ENCODE measurements around the gene DNM1. TPM values are rescaled to one million over a fixed set of nuclear protein-coding genes. Genes with fewer than 3 reads are reported as not detected.

DNM1 gene
- 4.5 and 5.7 TPM in 2 replicates for total RNA-seq

DNA sequence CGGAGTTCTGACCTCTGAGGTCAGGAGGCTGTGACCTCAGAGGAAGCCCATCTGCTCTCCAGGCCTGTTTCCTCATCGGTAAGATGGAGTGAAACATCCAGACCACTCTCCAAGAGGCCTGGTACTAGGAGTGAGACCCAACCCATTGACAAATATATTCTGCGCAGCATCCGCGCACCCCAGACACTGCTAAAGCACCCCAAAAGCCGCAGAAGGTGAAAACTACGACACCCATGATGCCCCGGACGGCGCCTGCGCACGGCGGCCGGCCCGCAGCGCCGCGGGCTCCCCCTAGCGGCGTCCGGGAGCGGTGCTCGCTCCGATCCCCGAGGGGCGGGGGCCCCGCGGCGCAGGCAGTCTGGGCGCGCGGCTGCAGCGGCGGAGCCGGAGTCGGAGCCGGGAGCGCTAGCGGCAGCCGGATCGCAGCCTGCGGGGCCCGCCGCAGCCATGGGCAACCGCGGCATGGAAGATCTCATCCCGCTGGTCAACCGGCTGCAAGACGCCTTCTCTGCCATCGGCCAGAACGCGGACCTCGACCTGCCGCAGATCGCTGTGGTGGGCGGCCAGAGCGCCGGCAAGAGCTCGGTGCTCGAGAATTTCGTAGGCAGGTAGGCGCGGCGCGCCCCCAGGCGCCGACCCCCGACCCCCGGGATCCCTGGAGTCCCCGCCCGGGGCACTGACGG is at the start of gene DNM1:
TSS of gene DNM1 (plus strand) at position 356 of the 683 bp plus-strand sequence. CDS start at position 448, 92 bp downstream.

DNA sequence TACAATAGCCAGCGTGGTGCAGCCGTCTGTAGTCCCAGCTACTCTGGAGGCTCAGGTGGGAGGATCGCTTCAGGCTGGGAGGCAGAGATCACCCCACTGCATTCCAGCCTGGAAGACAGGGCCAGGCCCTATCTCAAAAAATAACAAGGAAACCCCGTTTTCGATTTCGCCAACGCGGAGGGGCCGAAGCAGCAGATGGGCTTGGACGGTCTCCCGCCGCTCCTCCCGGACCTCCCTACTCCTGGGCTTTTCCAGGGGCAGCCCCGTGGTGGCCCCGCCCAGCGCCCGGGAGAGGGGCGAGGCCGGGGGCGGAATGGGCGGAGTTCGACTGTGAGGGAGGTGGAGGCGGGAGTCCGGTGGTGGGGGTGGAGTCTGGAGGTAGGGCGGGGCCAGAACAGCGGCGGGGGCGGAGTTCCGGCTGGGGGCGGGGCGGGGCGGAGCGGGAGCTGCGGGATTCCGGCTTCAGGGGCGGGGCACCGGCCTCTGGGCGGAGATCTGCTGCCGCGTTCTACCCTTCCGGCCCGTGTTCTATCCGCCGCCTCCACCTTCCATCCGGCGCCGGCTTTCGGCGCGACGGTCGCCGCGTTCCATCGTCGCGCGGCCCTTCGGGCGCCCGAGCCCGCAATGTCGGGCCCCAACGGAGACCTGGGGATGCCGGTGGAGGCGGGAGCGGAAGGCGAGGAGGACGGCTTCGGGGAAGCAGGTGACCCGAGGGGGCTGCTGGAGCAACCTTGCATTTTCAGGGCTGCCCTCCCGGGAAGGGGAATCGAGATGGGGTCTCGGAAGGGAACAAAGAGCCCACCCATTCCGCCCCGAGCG is 43.2 kb upstream of the DNM1 start, which contains the start of gene BBLN:
TSS of gene BBLN (plus strand) at position 482 of the 819 bp plus-strand sequence. CDS start at position 625, 143 bp downstream.

GRCh38 chr9:128191406-128192046 is 11.7 kb upstream of the DNM1 start, which contains the start of gene CIZ1:
Gene CIZ1, minus strand, starts transcription at chr9:128191572. Its CDS starts 715 bp downstream, at chr9:128190857.

DNA sequence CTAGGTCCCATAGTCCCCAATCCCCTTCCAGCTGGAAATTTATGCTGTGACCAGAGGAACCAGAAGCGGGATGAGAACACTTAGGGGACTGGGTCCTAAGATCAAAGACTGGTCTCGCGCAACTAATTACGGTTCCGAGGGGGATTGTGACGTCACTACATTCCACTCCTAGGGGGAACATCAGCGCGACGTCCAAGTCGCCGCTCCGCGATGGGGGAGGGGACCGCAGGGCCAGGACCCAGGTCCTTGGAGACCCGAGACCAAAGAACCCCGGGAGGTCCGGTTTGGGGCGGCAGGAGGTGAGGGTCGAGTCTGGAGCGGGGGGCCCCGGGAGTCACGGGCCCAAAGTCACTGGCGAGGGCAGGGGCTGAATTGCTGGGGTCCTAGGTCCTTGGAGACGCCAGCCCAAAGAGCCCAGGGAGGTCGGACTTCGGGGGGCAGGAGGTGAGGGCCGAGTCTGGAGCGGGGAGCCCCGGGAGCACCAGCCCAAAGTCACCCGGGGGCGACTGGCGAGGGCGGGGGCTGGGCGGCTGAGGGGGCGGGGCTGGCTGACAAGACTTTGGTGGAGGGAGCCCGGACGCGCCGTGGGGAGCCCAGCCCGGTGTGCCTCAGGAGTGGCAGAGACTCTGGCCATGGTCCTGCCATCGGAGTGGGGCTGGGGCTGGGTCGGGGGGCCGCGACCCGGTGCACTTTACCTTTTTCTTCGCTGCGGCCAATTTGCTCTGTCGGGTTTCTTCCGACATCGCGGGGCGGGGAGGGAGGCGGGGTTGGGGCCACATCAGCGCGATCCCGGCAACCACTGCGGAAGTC is 72.2 kb downstream of the DNM1 start, which contains the start of gene GOLGA2:
TSS of gene GOLGA2 (minus strand) at position 810 of the 810 bp plus-strand sequence. CDS start at position 779, 31 bp downstream.

DNA sequence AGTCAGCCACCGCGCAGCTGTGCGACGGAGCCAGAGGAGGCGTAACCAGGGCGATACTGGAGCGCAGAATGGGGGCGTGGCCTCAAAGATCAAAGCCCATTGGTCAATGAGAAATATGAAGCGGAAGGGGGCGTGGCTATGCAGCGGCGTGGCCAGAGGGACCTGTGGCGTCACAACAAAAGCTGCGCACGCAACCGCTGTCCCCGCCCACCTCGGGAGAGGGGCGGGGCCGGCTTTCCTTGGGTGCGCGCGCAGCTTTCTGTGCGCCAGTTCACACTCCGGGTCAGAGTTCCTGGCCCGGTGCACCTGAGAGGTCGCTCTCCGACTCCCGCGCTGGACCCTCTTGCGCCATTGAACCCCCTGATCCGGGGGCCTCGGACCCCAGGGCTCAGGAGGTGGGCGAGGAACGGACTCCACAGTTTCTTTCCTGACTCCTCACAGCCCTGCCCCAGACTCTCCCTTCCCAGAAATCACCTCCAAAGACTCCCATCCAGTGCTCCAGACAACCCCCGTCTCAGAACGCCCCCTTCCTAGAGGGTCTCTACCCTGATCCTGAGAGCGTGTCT is 72.9 kb downstream of the DNM1 start, which contains the start of gene SWI5:
TSS of gene SWI5 (plus strand) at position 269 of the 566 bp plus-strand sequence.

Other genes starting within 250 kb of the DNM1 start
- 3.0 and 4.2 TPM in 2 replicates for gene EEIG1, start 222.4 kb upstream of the DNM1 start, total RNA-seq
- 9.2 and 10.3 TPM in 2 replicates for gene NAIF1, start 136.1 kb upstream of the DNM1 start, total RNA-seq
- 11.1 and 11.4 TPM in 2 replicates for gene SLC25A25, start 135.1 kb upstream of the DNM1 start, total RNA-seq
- 63.5 and 70.3 TPM in 2 replicates for gene PTGES2, start 75.7 kb upstream of the DNM1 start, total RNA-seq
- gene LCN2, start 53.9 kb upstream of the DNM1 start, total RNA-seq = not detected in 2 replicates
- gene BBLN, start 43.1 kb upstream of the DNM1 start, total RNA-seq = 188 and 202 TPM in 2 replicates
- gene CIZ1, start 11.8 kb upstream of the DNM1 start, total RNA-seq = 60.9 and 68.8 TPM in 2 replicates
- 90.8 and 91.0 TPM in 2 replicates for gene GOLGA2, start 72.6 kb downstream of the DNM1 start, total RNA-seq
- gene SWI5, start 72.9 kb downstream of the DNM1 start, total RNA-seq = 44.6 and 49.2 TPM in 2 replicates
- 11.1 and 15.5 TPM in 2 replicates for gene TRUB2, start 119.1 kb downstream of the DNM1 start, total RNA-seq
- gene COQ4, start 119.5 kb downstream of the DNM1 start, total RNA-seq = 48.3 and 53.5 TPM in 2 replicates
- 20.7 and 21.1 TPM in 2 replicates for gene SLC27A4, start 137.1 kb downstream of the DNM1 start, total RNA-seq
- 43.3 and 45.6 TPM in 2 replicates for gene URM1, start 168.0 kb downstream of the DNM1 start, total RNA-seq
- 58.6 and 63.5 TPM in 2 replicates for gene CERCAM, start 217.5 kb downstream of the DNM1 start, total RNA-seq

All from bronchus fibroblast of lung (primary cell).